Adipocyte (in vitro differentiated cells): ENCODE data around the gene NTSR1.

ENCODE experiments used
- DNase-seq: peaks from one replicate; pipeline ENCODE4 v3.0.0-alpha.2; 2015; ENCODE audit warnings: low read depth
- H3K27me3 ChIP-seq: replicated peaks from 2 replicates; pipeline ENCODE4 v1.7.0; 2013; ENCODE audit warnings: mild to moderate bottlenecking, low read length, moderate library complexity; ENCODE audit not compliant: control insufficient read depth, insufficient read depth
- H3K36me3 ChIP-seq: 2 replicates; pipeline ENCODE4 v1.7.0; 2013; ENCODE audit warnings: low read length, mild to moderate bottlenecking, moderate library complexity; ENCODE audit not compliant: control insufficient read depth, insufficient read depth, severe bottlenecking
- H3K4me1 ChIP-seq: 2 replicates; pipeline ENCODE4 v1.7.0; 2013; ENCODE audit warnings: mild to moderate bottlenecking, low read length, moderate library complexity; ENCODE audit not compliant: control insufficient read depth, insufficient read depth
- H3K4me3 ChIP-seq: 2 replicates; pipeline ENCODE4 v1.7.0; 2013; ENCODE audit warnings: mild to moderate bottlenecking, low read length, moderate library complexity
- H3K9ac ChIP-seq: 2 replicates; pipeline ENCODE4 v1.7.0; 2013; ENCODE audit warnings: mild to moderate bottlenecking, low read length, moderate library complexity
- H3K9me3 ChIP-seq: 2 replicates; pipeline ENCODE4 v1.7.0; 2013; ENCODE audit warnings: mild to moderate bottlenecking, low read length, moderate library complexity; ENCODE audit not compliant: control insufficient read depth

The NTSR1 gene

GRCh38 chr20:62723768-62724450 lies 15.3 kb downstream of the NTSR1 start:
- Histone ChIP-seq H3K27me3 (peaks cover 59% of the 10 kb centered on the region), H3K9ac (no peak overlapping the region), H3K36me3 (no peaks in the 10 kb centered on the region), H3K4me3 (no peak overlapping the region), H3K4me1 (no peaks in the 10 kb centered on the region), H3K9me3 (peaks cover 17% of the 10 kb centered on the region)
- DNase-seq: no peak

DNA sequence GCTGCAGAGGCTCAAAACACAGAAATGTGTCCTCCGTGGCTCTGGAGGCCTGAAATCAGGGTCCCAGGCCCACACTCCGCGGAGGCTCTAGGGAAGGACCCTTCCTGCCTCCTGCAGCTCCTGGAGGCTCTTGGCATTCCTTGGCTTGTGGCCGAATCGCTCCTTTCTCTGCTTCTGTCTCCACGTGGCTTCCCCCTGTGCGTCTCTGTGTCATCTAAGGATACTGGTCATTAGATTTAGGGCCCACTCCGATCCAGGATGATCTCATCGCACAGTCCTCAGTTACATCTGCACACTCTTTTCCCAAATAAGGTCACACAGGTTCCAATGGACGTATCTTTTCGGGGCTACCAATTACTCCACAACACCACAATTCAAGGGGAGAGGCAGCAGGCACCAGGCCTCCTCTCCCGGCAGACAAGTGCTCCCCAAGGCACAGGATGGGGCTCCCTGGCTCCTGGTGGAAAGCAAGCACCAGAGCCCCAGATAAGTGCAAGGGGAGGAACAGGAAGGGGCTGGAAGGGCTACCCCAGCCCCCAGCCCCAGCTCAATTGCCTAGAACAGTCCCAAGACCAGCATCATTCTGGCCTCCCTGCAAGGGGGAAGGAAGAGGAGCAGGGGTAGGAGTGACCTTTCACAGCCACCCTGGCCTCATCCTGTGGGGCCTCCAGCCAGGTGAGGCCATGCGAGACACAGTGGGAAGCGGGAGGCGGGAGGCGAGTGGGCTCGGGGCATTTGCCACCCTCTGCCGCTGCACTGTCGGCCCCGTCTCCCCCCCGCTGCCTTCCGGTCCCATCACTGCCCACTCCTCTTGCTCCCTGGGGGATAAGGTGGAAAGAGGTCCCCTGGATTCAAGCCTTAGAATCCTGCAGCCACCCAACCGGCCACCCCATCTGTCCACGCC lies 16.3 kb downstream of the NTSR1 start:
- no peak overlapping the region for H3K9ac ChIP-seq
- H3K9me3 ChIP-seq: peaks cover 17% of the 10 kb centered on the region
- H3K36me3 ChIP-seq: no peaks in the 10 kb centered on the region
- H3K4me1 ChIP-seq: no peaks in the 10 kb centered on the region
- no peak overlapping the region for H3K4me3 ChIP-seq
- H3K27me3 ChIP-seq: peaks cover 66% of the 10 kb centered on the region
- DNase-seq: no peak

GRCh38 chr20:62725596-62726268 lies 17.1 kb downstream of the NTSR1 start:
- H3K9me3 ChIP-seq: peaks cover 9% of the 10 kb centered on the region
- no peaks in the 10 kb centered on the region for H3K4me1 ChIP-seq
- no peaks in the 10 kb centered on the region for H3K36me3 ChIP-seq
- H3K4me3 ChIP-seq: no peak overlapping the region
- DNase-seq: no peak
- H3K27me3 ChIP-seq: peaks cover 74% of the 10 kb centered on the region
- H3K9ac ChIP-seq: no peak overlapping the region

DNA sequence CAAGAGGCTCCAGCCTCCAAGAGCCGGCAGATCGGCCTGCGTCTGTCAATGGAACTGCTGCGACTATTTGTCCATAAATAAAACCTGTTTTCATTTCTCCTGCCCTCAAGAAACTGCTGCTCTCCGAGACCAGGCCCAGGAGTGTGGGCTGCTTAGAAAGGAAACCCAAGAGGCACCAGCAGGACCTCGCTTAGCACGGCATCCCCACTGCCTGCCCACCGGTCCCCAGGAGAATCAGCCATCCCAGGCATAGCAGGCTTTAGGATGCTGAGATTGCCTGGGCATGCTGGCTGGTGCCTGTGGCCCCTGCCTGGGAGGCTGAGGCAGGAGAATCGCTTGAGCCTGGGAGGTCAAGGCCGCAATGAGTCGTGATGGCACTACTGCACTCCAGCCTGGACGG lies 17.6 kb downstream of the NTSR1 start:
- Histone ChIP-seq H3K9ac (no peak overlapping the region), H3K4me1 (no peaks in the 10 kb centered on the region), H3K9me3 (peaks cover 3% of the 10 kb centered on the region), H3K27me3 (peaks cover 73% of the 10 kb centered on the region), H3K36me3 (no peaks in the 10 kb centered on the region), H3K4me3 (no peak overlapping the region)
- DNase-seq: no peak

DNA sequence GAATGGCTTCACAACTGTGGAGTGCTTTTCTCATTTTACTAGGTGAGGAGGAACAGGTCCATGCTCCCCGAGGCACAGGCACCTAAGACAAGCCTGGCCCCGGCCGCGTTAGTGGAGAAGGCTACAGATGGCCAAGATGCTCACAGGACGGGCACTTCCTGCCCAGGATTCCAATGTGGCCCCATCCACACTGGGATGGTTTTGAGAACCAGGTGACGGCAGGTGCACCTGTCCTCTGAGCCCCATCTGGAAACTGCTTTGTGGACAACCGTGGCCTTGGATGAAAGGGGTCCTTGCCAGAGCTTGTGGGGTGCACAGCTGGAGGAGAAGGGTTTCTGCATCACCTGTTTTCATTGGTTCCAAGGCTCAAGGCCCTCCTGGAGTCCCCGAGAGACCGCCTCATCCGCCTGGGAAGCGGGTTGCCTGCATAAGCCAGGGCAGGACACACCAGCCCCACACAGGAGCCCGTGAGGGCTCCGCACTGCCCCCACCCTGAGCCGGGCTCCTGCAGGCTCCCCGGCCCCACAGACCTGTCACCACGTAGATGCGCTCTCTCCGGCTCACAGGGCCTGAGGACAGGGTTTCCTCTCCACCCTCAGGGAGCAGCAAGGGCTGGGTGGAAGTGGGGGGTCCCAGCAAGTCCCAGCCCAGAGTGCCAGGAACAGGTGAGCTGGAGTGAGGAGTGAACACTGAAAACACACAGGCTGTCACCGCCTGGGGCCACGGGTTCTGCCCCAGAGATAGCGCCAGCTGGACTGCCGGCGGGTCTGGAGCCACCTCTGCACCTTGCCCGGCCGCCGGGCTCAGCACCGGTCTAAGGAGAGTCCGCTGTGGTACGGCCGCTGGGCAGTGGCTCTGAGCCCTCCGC lies 18.3 kb downstream of the NTSR1 start:
- peaks cover 70% of the 10 kb centered on the region for H3K27me3 ChIP-seq

GRCh38 chr20:62727584-62728027 lies 19.0 kb downstream of the NTSR1 start:
- Histone ChIP-seq H3K4me3 (no peak overlapping the region), H3K4me1 (no peaks in the 10 kb centered on the region), H3K9me3 (no peaks in the 10 kb centered on the region), H3K27me3 (peaks cover 64% of the 10 kb centered on the region), H3K36me3 (no peaks in the 10 kb centered on the region), H3K9ac (no peak overlapping the region)
- DNase-seq: no peak

More for the DNA sequence above, 18.3 kb downstream of the NTSR1 start:
- no peak for DNase-seq
- Histone ChIP-seq H3K4me3 (no peak overlapping the region), H3K9me3 (no peaks in the 10 kb centered on the region), H3K9ac (no peak overlapping the region), H3K4me1 (no peaks in the 10 kb centered on the region), H3K36me3 (no peaks in the 10 kb centered on the region)

DNA sequence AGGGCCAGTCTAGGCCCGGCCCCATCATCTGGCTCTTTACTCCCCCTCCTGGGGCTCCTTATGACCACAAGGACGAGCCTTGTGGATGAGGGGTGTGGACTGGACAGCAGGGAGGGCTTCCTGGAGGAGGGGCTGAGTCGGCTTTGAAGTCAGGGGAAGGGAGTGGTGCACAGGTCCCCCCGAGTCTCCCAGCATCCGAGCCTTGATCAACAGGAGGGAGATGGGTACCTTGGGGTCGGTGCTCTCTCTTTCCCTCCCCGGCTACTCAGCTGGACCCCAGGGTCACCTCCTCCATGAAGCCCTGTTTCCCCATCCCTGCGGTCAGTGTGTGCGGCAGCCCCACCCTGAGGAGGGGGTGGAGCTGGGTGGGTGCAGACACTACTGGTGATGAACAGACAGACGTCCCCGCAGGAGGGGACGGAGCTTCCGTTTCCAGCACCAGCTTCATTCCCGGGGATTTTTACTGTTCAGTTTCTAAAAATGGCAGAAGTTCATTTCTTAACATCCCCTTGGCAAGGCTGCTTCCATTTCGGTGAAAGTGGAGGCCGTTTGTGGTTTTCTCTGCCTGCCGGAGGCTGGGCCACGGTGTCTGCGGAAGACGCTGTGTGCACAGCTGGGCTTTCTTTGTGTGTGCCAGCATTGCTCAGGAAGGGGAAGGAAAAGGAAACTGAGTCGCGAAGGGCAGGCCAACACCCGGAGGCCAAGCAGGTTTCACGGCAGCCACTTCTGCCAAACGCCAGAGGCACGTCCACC lies 19.6 kb downstream of the NTSR1 start:
- DNase-seq: no peak
- Histone ChIP-seq H3K9me3 (no peaks in the 10 kb centered on the region), H3K4me3 (no peak overlapping the region), H3K36me3 (no peaks in the 10 kb centered on the region), H3K4me1 (no peaks in the 10 kb centered on the region), H3K27me3 (peaks cover 60% of the 10 kb centered on the region), H3K9ac (no peak overlapping the region)

GRCh38 chr20:62728781-62729300 lies 20.2 kb downstream of the NTSR1 start:
- Histone ChIP-seq H3K27me3 (peaks cover 59% of the 10 kb centered on the region), H3K9ac (no peak overlapping the region), H3K36me3 (no peaks in the 10 kb centered on the region), H3K4me3 (no peak overlapping the region), H3K4me1 (no peaks in the 10 kb centered on the region), H3K9me3 (no peaks in the 10 kb centered on the region)
- no peak for DNase-seq

DNA sequence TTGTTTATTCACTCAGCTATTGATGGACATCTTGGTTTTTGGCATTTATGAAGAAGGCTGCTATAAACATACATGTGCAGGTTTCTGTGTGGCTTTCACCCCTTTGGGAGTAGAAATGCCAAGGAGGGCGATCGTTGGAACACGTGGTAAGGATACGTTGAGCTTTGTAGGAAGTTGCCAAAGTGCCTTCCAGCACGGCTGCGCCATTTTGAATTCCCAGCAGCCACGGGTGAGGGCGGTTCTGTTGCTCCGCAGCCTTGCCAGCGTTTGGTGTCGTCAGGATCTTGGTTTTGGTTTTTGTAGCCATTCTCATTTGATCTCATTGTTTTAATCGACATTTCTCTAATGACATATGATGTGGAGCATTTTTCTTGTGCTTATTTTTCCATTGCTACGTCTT lies 21.8 kb downstream of the NTSR1 start:
- Histone ChIP-seq H3K27me3 (peaks cover 44% of the 10 kb centered on the region), H3K4me1 (peaks cover 3% of the 10 kb centered on the region), H3K4me3 (no peak overlapping the region)

More for the DNA sequence above, 21.8 kb downstream of the NTSR1 start:
- no peaks in the 10 kb centered on the region for H3K9me3 ChIP-seq
- DNase-seq: no peak
- H3K9ac ChIP-seq: no peak overlapping the region
- no peaks in the 10 kb centered on the region for H3K36me3 ChIP-seq
